ENCODE measurements around the gene LMO7.

GRCh38 chr13:75596657-75597182, 39.4 kb upstream of the LMO7 start:
- no peak for TF ChIP-seq CTCF (conservative IDR thresholded peaks at IDR 0.05; ENCODE audit: low read length)
- TF ChIP-seq EZH2phosphoT487 (IDR thresholded peaks at IDR 0.05; ENCODE audit: borderline replicate concordance, low read depth, low read length): no peak

Measured in OCI-LY7 (cell line).